ENCODE data around the gene DIRAS3.

DNA sequence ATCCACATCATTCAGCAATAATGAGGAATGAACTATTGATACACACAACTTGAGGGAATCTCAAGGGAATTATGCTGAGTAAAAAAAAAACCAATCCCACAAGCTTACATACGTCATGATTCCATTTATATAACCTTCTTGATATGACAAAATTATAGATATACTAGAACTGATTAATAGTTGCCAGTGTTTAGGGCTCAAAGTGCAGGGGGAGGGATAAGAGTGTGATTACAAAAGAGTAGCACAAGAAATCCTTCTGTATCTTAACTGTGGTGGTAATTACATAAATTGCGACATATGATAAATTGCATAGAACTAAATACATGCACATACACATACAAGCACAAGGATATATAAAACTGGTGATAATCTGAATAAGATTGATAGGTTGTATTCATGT, 13.5 kb downstream of the DIRAS3 start:
- TF ChIP-seq CTCF (conservative IDR thresholded peaks at IDR 0.05 in 1 of 2, IDR thresholded peaks at IDR 0.05 in 1 of 2; ENCODE audit: extremely low read depth in 1 of 2, insufficient read depth in 1 of 2, low read depth in 1 of 2, low read length in 2 of 2) (no peak), EZH2 (IDR thresholded peaks at IDR 0.05; ENCODE audit: borderline replicate concordance, low read length) (no peak)

Measured in mammary epithelial cell (primary cell).